ENCODE data around the gene AVPR1A. TPM values are rescaled to one million over a fixed set of nuclear protein-coding genes. Genes with fewer than 3 reads are reported as not detected.

Gene AVPR1A
- total and polyA plus RNA-seq, 10 of the 15 experiments (the other 5 are each of a cell fraction or from before 2014, with no cell fraction given) = 0.04 to 0.10 TPM; not detected in 8

DNA sequence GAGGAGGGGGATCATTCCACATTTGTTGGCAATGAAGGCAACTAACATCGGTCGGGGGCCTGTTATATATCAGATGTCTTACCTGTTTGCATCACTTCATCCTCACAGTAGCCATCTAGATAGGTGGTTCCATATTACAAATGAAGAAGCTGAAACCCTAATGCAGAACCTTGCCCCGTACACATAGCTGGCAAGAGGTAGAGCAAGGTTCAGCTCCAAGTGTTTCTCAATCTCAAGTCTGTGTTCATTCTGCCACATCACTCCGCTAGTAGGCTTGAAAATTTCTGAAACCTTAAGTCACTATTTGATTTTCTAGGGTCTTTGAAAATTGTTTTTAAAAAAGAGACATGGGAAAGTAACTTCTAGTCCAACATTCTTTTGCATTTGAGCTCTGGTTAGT, 17.0 kb downstream of the AVPR1A start:
- ChIA-PET POLR2A (no interaction called here), SMC1A (ENCODE audit: uncharacterized antibody, unreplicated experiment) (no interaction called here), RAD21 (ENCODE audit: unreplicated experiment) (no interaction called here), CTCF (interaction anchor here (1.7 kb wide), 1 partner anchor 18 kb away, joined by 4 read pairs; the partner anchor contains the start of gene AVPR1A)
- Histone ChIP-seq H3K9ac (ENCODE audit: control insufficient read depth, insufficient read depth, low read length) (no peak overlapping the region), H3K27me3 (replicated peaks in 1 of 2; ENCODE audit: control insufficient read depth in 2 of 2, insufficient read depth in 2 of 2, low read length in 1 of 2) (no peaks in the 10 kb centered on the region), H3K9me3 (replicated peaks; ENCODE audit: control insufficient read depth, insufficient read depth, low read length) (no peaks in the 10 kb centered on the region), H3K4me3 (no peak overlapping the region), H3K4me2 (ENCODE audit: control insufficient read depth, insufficient read depth) (no peak overlapping the region), H3K27ac (ENCODE audit: control insufficient read depth, insufficient read depth) (no peak overlapping the region), H3K4me1 (ENCODE audit: control insufficient read depth, insufficient read depth, low read length) (no peaks in the 10 kb centered on the region), H3K36me3 (ENCODE audit: control insufficient read depth in 2 of 2, insufficient read depth in 2 of 2, low read length in 1 of 2) (no peaks in the 10 kb centered on the region), H4K20me1 (ENCODE audit: control insufficient read depth, insufficient read depth) (no peaks in the 10 kb centered on the region), H3K79me2 (ENCODE audit: control insufficient read depth, insufficient read depth, low read length) (no peaks in the 10 kb centered on the region), H2AFZ (ENCODE audit: control insufficient read depth, low read depth, low read length) (no peak overlapping the region)
- intact Hi-C loops (cut with micrococcal nuclease; ENCODE audit: unreplicated experiment) (no loop called here), in situ Hi-C loops (cut with MboI) (no loop called here)
- ATAC-seq (no peak), DNase-seq (ENCODE audit: low read depth, low spot score) (no peak), FAIRE-seq (no peak)
- WGBS (ENCODE audit: insufficient coverage, insufficient replicate concordance, low lambda C conversion rate, missing lambda C conversion rate) = 18% methylated on average over 4 of the region's 4 CpGs
- TF ChIP-seq RCOR1 (conservative IDR thresholded peaks at IDR 0.05; ENCODE audit: low read depth, low read length) (no peak), SUZ12 (IDR thresholded peaks at IDR 0.05; ENCODE audit: unreplicated experiment) (no peak), CBX3 (IDR thresholded peaks at IDR 0.05; ENCODE audit: borderline replicate concordance, low read depth) (no peak), RELA (IDR thresholded peaks at IDR 0.05; ENCODE audit: borderline replicate concordance, partially characterized antibody) (no peak), KAT2A (conservative IDR thresholded peaks at IDR 0.05; ENCODE audit: control insufficient read depth, low read depth, low read length) (no peak), CHD1 (IDR thresholded peaks at IDR 0.05; ENCODE audit: low read depth, low read length) (no peak)
- TF ChIP-seq, protein P1, sequence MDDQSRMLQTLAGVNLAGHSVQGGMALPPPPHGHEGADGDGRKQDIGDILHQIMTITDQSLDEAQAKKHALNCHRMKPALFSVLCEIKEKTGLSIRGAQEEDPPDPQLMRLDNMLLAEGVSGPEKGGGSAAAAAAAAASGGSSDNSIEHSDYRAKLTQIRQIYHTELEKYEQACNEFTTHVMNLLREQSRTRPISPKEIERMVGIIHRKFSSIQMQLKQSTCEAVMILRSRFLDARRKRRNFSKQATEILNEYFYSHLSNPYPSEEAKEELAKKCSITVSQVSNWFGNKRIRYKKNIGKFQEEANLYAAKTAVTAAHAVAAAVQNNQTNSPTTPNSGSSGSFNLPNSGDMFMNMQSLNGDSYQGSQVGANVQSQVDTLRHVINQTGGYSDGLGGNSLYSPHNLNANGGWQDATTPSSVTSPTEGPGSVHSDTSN (IDR thresholded peaks at IDR 0.05; ENCODE audit: insufficient replicate concordance, low read depth, low read length) = no peak
- TF ChIP-seq, protein P2, sequence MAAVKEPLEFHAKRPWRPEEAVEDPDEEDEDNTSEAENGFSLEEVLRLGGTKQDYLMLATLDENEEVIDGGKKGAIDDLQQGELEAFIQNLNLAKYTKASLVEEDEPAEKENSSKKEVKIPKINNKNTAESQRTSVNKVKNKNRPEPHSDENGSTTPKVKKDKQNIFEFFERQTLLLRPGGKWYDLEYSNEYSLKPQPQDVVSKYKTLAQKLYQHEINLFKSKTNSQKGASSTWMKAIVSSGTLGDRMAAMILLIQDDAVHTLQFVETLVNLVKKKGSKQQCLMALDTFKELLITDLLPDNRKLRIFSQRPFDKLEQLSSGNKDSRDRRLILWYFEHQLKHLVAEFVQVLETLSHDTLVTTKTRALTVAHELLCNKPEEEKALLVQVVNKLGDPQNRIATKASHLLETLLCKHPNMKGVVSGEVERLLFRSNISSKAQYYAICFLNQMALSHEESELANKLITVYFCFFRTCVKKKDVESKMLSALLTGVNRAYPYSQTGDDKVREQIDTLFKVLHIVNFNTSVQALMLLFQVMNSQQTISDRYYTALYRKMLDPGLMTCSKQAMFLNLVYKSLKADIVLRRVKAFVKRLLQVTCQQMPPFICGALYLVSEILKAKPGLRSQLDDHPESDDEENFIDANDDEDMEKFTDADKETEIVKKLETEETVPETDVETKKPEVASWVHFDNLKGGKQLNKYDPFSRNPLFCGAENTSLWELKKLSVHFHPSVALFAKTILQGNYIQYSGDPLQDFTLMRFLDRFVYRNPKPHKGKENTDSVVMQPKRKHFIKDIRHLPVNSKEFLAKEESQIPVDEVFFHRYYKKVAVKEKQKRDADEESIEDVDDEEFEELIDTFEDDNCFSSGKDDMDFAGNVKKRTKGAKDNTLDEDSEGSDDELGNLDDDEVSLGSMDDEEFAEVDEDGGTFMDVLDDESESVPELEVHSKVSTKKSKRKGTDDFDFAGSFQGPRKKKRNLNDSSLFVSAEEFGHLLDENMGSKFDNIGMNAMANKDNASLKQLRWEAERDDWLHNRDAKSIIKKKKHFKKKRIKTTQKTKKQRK (IDR thresholded peaks at IDR 0.05; ENCODE audit: low read depth, low read length) = no peak
- no TSS peak for BruUV-seq (replicated peaks)
